ENCODE data around the gene LRIF1. TPM values are rescaled to one million over a fixed set of nuclear protein-coding genes. Genes with fewer than 3 reads are reported as not detected.

The LRIF1 gene
- total and polyA plus RNA-seq, 7 donors, result 4.2 to 10.3 (median 6.0) TPM

- TF ChIP-seq POLR2A (IDR thresholded peaks at IDR 0.05) (no peak), CTCF (IDR thresholded peaks at IDR 0.05) (no peak), POLR2AphosphoS5 (IDR thresholded peaks at IDR 0.05) (no peak)
- no peak overlapping the region for H3K4me3 ChIP-seq
- peaks cover 2 to 4% (median 3%) of the 10 kb centered on the region in 4 donors for H3K9me3 ChIP-seq
- no peaks in the 10 kb centered on the region for H3K36me3 ChIP-seq
- intact Hi-C loops (cut with DNase I), result no loop called here
- no peaks in the 10 kb centered on the region for H3K27me3 ChIP-seq
- no peak for DNase-seq
- 78 to 87% methylated on average over 2 of the region's 2 CpGs for WGBS, 2 donors
- no peaks in the 10 kb centered on the region for H3K4me1 ChIP-seq
- H3K27ac ChIP-seq, result no peak overlapping the region
Observed at GRCh38 chr1:110916274-110916668, 47.5 kb downstream of the LRIF1 start.

GRCh38 chr1:110915804-110916203 is 47.9 kb downstream of the LRIF1 start:
- no peak for TF ChIP-seq POLR2AphosphoS5 (IDR thresholded peaks at IDR 0.05)
- no peak for TF ChIP-seq CTCF (IDR thresholded peaks at IDR 0.05)
- no peak for DNase-seq
- 69 to 80% methylated on average over 2 of the region's 2 CpGs for WGBS, 2 donors
- intact Hi-C loops (cut with DNase I), result no loop called here
- Histone ChIP-seq H3K9me3 (peaks cover 2 to 4% (median 3%) of the 10 kb centered on the region in 4 donors), H3K4me3 (no peak overlapping the region), H3K36me3 (no peaks in the 10 kb centered on the region), H3K27me3 (no peaks in the 10 kb centered on the region), H3K27ac (no peak overlapping the region), H3K4me1 (no peaks in the 10 kb centered on the region)

GRCh38 chr1:110914676-110915075 is 49.0 kb downstream of the LRIF1 start:
- no peak overlapping the region for H3K27ac ChIP-seq
- H3K4me1 ChIP-seq, result no peaks in the 10 kb centered on the region
- no peak overlapping the region for H3K4me3 ChIP-seq
- no peaks in the 10 kb centered on the region for H3K27me3 ChIP-seq
- H3K36me3 ChIP-seq, result no peaks in the 10 kb centered on the region
- no peak for DNase-seq
- WGBS, 2 donors, result 82 to 96% methylated on average over 3 of the region's 3 CpGs
- TF ChIP-seq EP300 (IDR thresholded peaks at IDR 0.05) (no peak), CTCF (IDR thresholded peaks at IDR 0.05) (no peak), POLR2AphosphoS5 (IDR thresholded peaks at IDR 0.05) (no peak), POLR2A (IDR thresholded peaks at IDR 0.05) (no peak)
- peaks cover 2 to 4% (median 3%) of the 10 kb centered on the region in 4 donors for H3K9me3 ChIP-seq
- intact Hi-C loops (cut with DNase I), result no loop called here

GRCh38 chr1:110912784-110913183 is 50.9 kb downstream of the LRIF1 start:
- Histone ChIP-seq H3K4me1 (no peaks in the 10 kb centered on the region), H3K27ac (no peak overlapping the region), H3K36me3 (no peaks in the 10 kb centered on the region), H3K9me3 (peaks cover 2 to 4% (median 3%) of the 10 kb centered on the region in 4 donors), H3K4me3 (no peak overlapping the region), H3K27me3 (no peaks in the 10 kb centered on the region)
- no peak for TF ChIP-seq EP300 (IDR thresholded peaks at IDR 0.05)
- TF ChIP-seq CTCF (IDR thresholded peaks at IDR 0.05), result no peak
- TF ChIP-seq POLR2AphosphoS5 (IDR thresholded peaks at IDR 0.05), result no peak
- no peak for TF ChIP-seq POLR2A (IDR thresholded peaks at IDR 0.05)
- no peak for DNase-seq
- intact Hi-C loops (cut with DNase I), result no loop called here

- Histone ChIP-seq H3K36me3 (no peaks in the 10 kb centered on the region), H3K27me3 (no peaks in the 10 kb centered on the region), H3K27ac (no peak overlapping the region), H3K4me3 (no peak overlapping the region), H3K9me3 (no peaks in the 10 kb centered on the region), H3K4me1 (no peaks in the 10 kb centered on the region)
- no peak for DNase-seq
- TF ChIP-seq POLR2A (IDR thresholded peaks at IDR 0.05) (no peak), POLR2AphosphoS5 (IDR thresholded peaks at IDR 0.05) (no peak), EP300 (IDR thresholded peaks at IDR 0.05) (no peak), CTCF (IDR thresholded peaks at IDR 0.05) (no peak)
- WGBS, 2 donors, result 70 to 80% methylated on average over 3 of the region's 3 CpGs
- intact Hi-C loops (cut with DNase I), result no loop called here
Observed at GRCh38 chr1:110903853-110904500, 59.7 kb downstream of the LRIF1 start.
